ENCODE measurements around the gene POLR1A. TPM values are rescaled to one million over a fixed set of nuclear protein-coding genes. Genes with fewer than 3 reads are reported as not detected.

POLR1A gene
- total RNA-seq, 3 donors from 2014 or later, result 12.4 to 19.4 (median 13.1) TPM

DNA sequence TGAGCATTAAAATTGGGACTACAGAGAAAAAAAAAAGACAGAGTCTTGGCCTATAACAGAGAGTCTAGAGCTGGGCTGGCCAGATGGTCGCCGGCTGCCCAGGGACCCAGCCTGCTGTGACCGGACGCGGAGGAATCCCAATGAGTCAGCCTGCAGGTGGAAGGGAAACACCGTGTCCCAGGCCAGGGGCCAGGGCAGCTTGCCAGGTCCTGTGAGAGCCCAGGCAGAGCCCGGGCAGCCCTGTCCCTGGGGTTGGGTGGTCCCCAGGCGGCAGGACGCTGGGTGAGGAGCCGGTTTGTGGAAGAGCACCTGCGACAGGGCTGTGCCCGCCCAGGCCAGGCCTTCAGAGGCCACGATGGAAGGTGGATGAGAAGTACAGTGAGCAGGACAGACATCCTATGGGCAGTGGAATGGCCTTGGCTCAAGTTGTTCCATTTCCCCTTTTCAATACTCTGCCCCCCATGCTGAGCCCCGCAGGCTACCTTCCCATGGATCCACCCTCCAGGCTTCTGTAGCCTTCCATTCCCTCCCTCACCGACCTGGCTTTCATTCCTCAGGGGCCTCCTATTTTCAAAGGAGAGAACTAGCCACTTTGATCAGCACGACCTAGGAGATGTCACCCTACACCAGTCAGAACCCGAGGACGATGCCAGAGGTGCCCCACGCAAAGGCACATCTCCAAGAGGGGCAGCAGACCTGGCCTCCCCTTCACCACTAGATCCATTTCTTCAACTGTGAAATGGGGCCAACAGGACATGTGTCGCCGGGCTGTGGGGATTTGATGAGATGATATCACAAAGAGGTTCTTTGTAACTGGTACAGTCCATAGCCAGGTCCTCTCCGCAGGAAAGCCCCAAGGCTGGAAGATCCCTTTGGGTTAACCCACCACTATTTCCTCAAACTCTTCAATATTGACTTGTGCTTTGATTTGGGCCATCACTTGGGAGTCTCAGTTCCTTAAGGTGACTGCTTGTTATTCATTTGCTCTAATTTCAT is 87.5 kb downstream of the POLR1A start:
- DNase-seq (ENCODE audit: low spot score in 2 of 2), result peak in 1 of 2 donors; percentile 61
- no peaks in the 10 kb centered on the region for H3K4me1 ChIP-seq
- no peak overlapping the region for H3K4me3 ChIP-seq
- H3K27ac ChIP-seq, result no peak overlapping the region
- intact Hi-C loops (cut with DNase I; ENCODE audit: low total_unique reads), result no loop called here
- no peaks in the 10 kb centered on the region for H3K27me3 ChIP-seq
- peaks cover 10 to 17% of the 10 kb centered on the region in 2 donors for H3K9me3 ChIP-seq
- no peaks in the 10 kb centered on the region for H3K36me3 ChIP-seq
- peak in 2 of 3 donors; percentile 23 to 30 for TF ChIP-seq POLR2AphosphoS5 (IDR thresholded peaks at IDR 0.05)
- TF ChIP-seq, protein P1, sequence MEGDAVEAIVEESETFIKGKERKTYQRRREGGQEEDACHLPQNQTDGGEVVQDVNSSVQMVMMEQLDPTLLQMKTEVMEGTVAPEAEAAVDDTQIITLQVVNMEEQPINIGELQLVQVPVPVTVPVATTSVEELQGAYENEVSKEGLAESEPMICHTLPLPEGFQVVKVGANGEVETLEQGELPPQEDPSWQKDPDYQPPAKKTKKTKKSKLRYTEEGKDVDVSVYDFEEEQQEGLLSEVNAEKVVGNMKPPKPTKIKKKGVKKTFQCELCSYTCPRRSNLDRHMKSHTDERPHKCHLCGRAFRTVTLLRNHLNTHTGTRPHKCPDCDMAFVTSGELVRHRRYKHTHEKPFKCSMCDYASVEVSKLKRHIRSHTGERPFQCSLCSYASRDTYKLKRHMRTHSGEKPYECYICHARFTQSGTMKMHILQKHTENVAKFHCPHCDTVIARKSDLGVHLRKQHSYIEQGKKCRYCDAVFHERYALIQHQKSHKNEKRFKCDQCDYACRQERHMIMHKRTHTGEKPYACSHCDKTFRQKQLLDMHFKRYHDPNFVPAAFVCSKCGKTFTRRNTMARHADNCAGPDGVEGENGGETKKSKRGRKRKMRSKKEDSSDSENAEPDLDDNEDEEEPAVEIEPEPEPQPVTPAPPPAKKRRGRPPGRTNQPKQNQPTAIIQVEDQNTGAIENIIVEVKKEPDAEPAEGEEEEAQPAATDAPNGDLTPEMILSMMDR (IDR thresholded peaks at IDR 0.05), result no peak

DNA sequence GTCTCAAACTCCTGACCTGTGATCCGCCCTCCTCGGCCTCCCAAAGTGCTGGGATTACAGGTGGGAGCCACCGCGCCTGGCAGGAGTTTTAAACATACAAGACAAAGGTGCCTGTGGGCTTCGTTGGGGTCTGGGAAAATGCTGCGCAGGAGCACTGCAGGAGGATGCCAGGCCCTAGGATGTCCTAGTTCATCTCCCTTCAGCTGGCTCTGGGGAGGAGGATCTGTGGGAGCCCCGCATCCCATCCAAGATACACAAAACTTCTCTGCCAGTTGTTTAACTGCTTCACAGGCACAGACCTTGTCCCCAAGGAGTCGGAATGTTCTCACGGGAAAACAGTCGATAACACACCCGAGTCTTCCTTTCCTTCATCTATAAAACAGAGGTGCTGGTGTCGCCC is 89.1 kb downstream of the POLR1A start:
- H3K27me3 ChIP-seq, result no peaks in the 10 kb centered on the region
- intact Hi-C loops (cut with DNase I; ENCODE audit: low total_unique reads), result no loop called here
- no peaks in the 10 kb centered on the region for H3K4me1 ChIP-seq
- no peak overlapping the region for H3K4me3 ChIP-seq
- H3K36me3 ChIP-seq, result no peaks in the 10 kb centered on the region
- DNase-seq (ENCODE audit: low spot score in 2 of 2), result no peak
- H3K27ac ChIP-seq, result no peak overlapping the region
- peaks cover 10 to 22% of the 10 kb centered on the region in 2 donors for H3K9me3 ChIP-seq
- TF ChIP-seq POLR2AphosphoS5 (IDR thresholded peaks at IDR 0.05) (no peak), POLR2A (IDR thresholded peaks at IDR 0.05) (no peak)
- TF ChIP-seq, protein P1 (IDR thresholded peaks at IDR 0.05), result no peak

DNA sequence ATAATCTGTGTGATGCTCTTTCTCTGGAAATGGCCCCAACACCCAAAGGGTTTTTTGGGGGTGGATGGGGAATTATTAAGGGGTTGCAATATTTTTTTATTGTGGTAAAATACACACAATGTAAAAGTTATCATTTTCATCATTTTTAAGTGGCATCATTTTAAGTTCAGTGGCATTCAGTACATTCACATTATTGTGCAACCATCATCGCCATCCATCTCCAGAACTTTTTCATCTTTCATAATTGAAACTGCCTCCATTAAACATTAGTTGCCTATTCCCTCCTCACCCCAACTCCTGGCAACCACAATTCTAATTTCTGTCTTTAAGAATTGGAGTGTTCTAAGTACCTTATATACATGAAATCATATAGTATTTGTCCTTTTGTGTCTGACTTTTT is 90.0 kb downstream of the POLR1A start:
- Histone ChIP-seq H3K36me3 (no peaks in the 10 kb centered on the region), H3K27me3 (no peaks in the 10 kb centered on the region), H3K9me3 (peaks cover 10 to 22% of the 10 kb centered on the region in 2 donors), H3K4me3 (no peak overlapping the region), H3K27ac (no peak overlapping the region), H3K4me1 (no peaks in the 10 kb centered on the region)
- TF ChIP-seq POLR2A (IDR thresholded peaks at IDR 0.05) (no peak), POLR2AphosphoS5 (IDR thresholded peaks at IDR 0.05) (no peak)
- TF ChIP-seq, protein P1 (IDR thresholded peaks at IDR 0.05), result no peak
- intact Hi-C loops (cut with DNase I; ENCODE audit: low total_unique reads), result no loop called here
- DNase-seq (ENCODE audit: low spot score in 2 of 2), result no peak

DNA sequence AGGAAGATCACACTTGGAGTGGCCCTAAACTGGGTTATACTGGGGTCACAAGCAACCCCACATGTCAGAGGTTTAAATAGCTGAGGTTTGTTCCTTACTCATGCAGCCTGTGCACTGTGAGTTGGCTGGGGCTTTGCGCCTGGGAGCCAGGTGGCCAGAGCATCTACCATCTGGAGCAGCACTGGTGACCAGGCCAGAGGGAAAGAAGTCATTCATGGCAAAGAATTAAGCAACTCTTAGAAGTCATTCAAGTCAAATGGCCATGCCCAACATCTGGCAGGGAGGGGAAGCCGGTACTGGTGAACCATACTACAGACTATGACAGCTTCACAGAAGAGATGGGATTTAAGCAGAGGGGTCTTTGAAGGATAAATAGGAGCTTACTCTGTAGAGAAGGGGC is 90.7 kb downstream of the POLR1A start:
- Histone ChIP-seq H3K4me3 (no peak overlapping the region), H3K27me3 (no peaks in the 10 kb centered on the region), H3K4me1 (no peaks in the 10 kb centered on the region), H3K9me3 (peaks cover 10 to 22% of the 10 kb centered on the region in 2 donors), H3K27ac (no peak overlapping the region), H3K36me3 (no peaks in the 10 kb centered on the region)
- intact Hi-C loops (cut with DNase I; ENCODE audit: low total_unique reads), result no loop called here
- no peak for DNase-seq (ENCODE audit: low spot score in 2 of 2)
- TF ChIP-seq POLR2AphosphoS5 (IDR thresholded peaks at IDR 0.05) (no peak), POLR2A (IDR thresholded peaks at IDR 0.05) (no peak)
- TF ChIP-seq, protein P1 (IDR thresholded peaks at IDR 0.05), result no peak

DNA sequence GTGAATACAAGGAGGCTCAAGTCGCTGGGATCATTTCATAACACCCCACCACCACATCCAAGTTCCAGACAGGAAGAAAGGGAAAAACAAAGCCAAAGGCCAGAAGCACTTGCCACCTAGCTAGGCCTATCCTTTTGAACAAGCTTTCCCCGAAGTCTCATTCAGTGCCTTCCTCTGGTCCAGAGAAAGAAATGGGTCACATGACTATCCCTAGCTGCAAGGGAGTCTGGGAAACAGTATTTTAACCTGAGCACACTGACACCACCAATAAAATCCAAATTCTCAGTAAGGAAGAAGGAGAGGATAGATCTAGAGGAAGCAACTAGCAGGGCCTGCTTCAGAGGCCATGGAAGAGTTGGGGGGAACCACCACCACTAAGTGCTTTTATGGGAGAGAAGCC is 91.2 kb downstream of the POLR1A start:
- TF ChIP-seq POLR2AphosphoS5 (IDR thresholded peaks at IDR 0.05) (no peak), POLR2A (IDR thresholded peaks at IDR 0.05) (no peak)
- TF ChIP-seq, protein P1 (IDR thresholded peaks at IDR 0.05), result no peak
- Histone ChIP-seq H3K27me3 (no peaks in the 10 kb centered on the region), H3K4me3 (no peak overlapping the region), H3K4me1 (no peaks in the 10 kb centered on the region), H3K9me3 (peaks cover 10 to 22% of the 10 kb centered on the region in 2 donors), H3K27ac (no peak overlapping the region), H3K36me3 (no peaks in the 10 kb centered on the region)
- no peak for DNase-seq (ENCODE audit: low spot score in 2 of 2)
- intact Hi-C loops (cut with DNase I; ENCODE audit: low total_unique reads), result no loop called here
